Ramos (cell line): ENCODE measurements around the gene RNF111.

Experiments used
- in situ Hi-C: fragments of 300-500 bp; cut with MboI; formaldehyde crosslinking; loops from one replicate; pipeline ENCODE4 v1.14.3; 2022; ENCODE audit warnings: low sequenced_read_pairs; ENCODE audit not compliant: unreplicated experiment

The RNF111 gene

DNA sequence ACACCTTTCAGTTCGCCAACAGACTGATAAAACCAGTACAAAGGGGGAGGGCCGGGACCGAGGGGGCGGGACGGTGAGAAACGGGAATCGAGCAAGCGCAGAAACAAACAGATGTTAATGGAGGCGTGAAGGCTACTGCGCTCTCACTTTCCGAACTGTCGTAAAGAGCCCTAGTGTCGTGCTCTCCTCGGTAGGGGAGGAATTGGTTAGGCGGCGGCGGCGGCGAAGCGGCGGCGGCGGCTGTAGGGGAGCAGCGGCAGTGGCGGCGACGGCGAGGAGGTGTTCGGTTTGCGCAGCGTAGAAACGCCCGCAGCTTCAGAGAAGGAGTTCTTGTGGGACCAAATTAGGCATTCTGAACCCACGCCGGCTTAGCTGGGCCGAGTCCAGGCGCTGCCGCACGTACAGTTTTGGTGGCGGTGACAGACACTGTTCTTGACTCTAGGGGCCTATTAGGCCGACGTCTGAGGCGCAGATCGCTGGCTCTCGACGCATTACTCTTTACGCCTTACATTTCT is at the start of gene RNF111:
Gene RNF111 (plus strand): TSS at position 173 of the 515 bp plus-strand sequence. CDS start 43,160 bp downstream, outside the sequence.
- in situ Hi-C loops = loop anchor here (10.0 kb wide), 1 partner anchor 507 kb away; no protein-coding TSS in a partner anchor

DNA sequence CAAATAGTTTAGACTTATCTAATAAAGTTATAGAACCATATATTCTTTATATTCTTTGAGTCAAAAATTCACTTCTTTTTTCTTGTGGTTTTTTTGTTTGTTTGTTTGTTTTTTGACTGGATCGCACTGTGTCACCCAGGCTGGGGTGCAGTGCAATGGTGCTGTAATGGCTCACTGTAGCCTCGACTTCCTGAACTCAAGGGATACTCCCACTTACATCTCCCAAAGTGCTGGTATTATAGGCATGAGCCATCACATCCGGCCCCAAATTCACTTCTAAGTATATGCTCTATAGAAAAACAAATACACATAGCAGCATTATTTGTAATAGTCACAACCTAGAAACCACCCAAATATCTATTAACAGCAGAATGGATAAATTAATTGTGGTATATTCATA is 40.3 kb upstream of the RNF111 start:
- in situ Hi-C loops = no loop called here

DNA sequence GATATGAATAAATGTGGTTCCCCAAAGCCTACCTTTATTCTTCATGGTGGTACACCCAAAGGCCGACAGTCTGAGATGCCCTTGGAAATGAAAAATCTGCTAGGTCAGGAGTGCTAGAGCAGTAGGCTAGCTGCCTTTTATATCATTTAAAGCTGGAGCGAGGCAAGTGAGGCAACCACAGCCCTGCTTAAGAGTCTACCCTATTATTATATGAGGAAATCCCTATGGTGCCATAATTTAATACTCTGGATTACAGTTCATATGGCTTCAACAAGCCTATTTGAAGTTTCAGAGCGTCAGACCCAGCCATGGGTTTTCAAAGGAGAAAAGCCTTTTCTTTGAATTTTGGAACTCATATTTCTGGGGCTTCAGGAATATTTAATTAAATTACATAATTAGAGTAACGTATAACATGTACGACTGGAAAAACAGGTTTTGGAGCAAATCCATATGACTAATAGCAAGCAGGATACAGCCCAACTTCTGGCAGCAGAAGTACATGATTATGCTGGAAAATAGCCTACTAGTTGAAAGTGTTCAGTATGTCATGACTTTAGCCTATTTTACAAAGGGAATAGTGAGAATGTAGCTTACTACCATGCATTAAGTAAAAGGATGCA is 36.0 kb upstream of the RNF111 start:
- in situ Hi-C loops = loop anchor here (10.0 kb wide), 1 partner anchor 573 kb away; no protein-coding TSS in a partner anchor

DNA sequence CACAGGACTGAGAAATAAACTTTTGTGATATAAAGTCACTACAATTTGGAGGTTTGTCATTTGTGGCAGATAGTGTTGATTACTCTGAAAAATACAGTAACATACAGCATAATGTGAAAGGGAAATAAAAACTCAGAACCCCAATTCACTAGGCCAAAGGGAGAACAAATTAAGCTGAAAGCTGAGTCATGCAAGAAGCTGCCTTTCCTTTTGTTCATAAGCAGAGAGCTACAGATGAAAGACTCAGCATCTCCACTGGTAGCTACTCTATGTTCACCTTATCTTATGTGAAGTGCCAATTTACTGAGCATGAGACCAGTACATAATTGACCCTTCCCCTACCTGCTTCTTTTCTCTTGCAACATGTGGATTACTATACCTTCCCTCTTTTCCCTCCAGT is 34.7 kb upstream of the RNF111 start:
- in situ Hi-C loops = loop anchor here (10.0 kb wide), 1 partner anchor 572 kb away; no protein-coding TSS in a partner anchor

DNA sequence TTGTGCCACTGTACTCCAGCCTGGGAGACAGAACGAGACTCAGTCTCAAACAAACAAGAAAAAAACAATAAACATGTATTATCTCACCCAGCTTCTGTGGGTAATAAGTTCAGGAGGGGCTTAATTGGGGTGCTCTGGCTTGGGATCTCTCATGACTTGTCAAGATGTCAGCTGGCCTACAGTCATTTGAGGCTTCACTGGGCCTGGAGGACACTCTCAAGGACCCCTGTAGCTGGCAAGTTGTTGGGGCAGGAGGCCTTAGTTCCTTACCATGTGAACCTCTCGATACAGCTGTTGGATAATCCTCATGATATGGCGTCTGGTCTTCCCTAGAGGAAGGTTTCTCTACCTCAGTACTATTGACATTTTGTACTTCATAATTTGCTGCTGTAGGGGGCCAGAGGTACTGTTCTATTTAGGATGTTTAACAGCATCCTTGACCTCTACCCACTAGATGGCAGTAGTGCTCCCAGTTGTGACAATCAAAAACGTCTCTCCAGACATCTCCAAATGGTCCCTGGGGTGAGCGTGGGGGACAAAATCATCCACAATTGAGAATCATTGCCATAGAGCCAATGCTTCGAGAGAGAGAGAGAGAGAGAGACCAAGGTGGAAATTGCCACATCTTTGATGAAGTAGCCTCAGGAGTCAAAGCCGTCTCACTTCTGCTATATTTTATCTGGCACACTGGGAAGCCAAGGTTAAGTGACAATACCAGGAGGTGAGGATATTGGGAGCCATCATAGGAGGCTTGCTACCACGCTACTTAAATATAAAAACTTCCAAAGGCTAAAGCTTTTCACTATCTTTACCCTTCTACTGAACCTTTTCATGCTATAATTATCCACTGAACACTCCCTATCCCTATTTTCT is 30.1 kb upstream of the RNF111 start:
- in situ Hi-C loops = loop anchor here (10.0 kb wide), 1 partner anchor 567 kb away; no protein-coding TSS in a partner anchor

DNA sequence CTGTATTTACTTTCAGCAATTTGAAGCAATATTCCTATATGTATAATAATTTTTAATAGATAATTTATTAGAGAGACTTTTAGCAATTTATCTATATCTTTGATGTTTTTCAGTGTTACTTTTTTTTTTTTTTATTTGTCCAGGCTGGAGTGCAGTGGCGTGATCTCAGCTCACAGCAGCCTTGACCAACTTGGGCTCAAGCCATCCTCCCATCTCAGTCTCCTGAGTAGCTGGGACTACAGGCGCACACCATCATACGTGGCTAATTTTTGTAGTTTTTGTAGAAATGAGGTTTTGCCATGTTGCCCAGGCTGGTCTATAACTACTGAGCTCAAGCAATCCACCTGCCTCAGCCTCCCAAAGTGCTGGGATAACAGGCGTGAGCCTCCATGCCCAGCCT is 28.7 kb upstream of the RNF111 start:
- in situ Hi-C loops = loop anchor here (10.0 kb wide), 1 partner anchor 566 kb away; no protein-coding TSS in a partner anchor

DNA sequence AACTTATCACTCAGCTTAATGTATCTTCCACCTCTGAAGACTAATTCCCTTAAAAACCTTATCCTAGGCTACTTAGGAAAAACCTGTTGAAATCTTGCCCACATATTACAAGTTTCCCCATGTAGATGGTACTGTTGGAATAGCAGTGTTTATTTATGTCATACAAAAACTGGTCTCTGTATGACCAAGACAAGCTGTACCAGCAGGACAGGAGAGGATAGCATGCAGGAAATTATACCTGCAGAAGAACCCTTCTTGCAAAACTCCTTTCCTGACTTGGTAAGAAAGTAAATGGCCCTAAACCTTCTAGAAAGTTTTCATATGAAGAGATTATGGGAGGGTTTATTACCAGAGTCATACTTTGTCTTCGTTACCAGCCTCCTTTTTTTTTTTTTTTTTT is 25.3 kb upstream of the RNF111 start:
- in situ Hi-C loops = no loop called here

DNA sequence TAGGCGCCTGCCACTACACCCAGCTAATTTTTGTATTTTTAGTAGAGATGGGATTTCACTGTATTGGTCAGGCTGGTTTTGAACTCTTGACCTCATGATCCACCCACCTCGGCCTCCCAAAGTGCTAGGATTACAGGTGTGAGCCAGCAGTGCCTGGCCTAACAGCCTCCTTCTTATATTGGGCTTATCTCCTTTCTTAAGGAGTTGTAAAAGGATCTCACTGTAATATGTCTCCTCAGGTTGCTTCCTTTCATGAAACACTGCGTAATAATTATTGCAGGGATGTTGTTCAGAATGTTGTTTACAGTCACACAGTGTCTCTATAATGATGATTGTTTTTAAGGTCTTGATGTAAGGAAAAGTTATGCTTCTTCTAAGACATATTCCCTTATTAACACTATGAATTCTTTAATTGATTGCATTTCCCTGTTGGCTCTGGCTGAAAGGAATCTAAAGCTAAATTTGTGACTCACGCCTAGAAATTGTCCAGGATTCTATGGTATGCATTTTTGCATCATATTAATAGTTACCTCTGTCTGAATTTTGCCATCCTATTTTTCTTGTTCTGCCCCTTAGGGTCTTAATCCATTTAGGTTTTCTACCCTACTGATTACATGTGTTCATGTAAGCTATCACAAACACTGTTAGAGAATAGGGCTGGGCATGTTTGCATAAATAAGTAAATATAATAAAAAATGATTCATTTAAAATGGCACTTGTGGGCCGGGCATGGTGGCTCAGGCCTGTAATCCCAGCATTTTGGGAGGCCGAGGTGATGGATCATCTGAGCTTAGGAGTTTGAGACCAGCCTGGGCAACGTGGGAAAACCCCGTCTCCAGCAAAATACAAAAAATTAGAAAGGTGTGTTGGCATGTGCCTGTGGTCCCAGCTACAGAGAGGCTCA is 24.5 kb upstream of the RNF111 start:
- in situ Hi-C loops = no loop called here

DNA sequence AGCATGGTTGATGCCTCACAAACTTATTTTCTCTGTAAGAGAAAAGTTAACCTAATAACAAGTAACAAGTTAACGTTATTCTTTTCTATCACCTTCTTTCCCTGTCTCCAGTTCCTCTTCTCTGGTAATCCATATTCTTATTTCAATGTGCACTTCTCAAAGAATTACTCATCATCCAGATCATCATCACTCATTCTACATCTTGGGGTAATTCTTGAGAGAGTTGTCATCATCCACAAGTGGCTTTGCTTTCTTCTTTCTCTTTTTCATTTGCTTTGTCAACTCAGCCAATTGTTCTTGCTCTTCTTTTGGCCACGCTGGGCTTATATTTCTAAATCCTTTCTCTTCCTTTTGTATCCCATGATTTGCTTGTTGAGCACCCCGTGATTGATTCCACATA is 20.8 kb upstream of the RNF111 start:
- in situ Hi-C loops = no loop called here

DNA sequence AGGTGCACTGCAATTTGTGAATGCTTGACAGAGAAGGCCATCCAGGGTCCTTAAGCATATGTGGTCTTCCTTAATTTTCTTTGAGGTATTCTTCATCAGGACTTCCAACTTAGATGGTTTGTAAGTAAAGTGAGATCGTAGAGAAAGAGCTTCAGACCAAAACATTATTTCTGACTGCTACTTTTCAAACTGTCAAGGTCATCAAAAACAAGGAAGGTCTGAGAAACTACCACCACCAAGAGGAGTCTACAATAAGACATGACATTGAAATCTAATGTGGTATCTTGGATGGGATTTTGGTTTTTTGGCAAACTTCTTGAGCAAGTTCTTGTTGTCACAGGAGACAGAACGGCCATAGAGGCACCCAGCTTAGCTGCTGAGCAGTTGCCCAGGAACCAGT is 20.0 kb upstream of the RNF111 start:
- in situ Hi-C loops = no loop called here

DNA sequence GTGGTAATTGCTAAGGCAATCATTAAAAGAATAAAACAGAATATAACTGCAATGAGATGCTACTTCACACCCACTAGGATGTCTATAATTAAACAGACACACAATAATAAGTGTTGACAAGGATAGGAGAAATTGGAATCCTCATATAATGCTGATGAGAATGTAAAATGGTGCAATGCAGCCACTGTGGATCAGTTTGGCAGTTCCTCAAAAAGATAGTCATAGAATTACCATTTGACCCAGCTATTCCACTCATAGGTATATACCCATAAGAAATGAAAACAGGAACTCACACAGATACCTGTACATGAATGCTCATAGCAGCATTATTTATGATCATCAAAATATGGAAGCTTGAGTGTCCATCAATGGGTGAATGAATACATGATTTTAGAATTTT is 9.6 kb upstream of the RNF111 start:
- in situ Hi-C loops = no loop called here

DNA sequence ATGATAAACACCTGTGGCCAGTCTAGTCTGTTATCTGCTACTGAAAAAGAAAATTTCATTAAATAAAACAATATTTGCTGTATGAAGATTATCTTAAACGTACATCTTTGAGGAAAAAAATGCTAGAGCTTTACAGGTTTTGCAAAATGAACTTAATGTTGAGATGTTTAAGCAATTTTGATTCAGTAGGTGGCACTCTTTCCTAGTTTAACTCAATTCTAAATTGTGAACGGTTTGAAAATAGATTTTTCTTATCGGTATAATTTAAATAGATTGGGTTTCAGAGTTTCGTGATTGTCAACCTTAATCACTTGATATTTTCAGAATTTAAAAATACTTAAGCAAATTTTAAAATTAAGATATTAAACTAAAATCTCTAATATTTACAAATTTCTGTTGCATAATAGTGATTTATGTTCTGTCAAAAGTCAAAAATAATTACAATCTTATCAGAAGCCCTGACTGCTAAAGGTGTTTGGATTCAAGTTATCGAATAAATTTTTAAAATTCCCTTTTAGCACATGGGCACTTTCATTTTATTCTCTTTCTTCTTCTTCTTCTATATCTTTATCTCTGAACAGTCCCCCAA is 7.0 kb upstream of the RNF111 start:
- in situ Hi-C loops = loop anchor here (10.0 kb wide), 1 partner anchor 514 kb away; no protein-coding TSS in a partner anchor

DNA sequence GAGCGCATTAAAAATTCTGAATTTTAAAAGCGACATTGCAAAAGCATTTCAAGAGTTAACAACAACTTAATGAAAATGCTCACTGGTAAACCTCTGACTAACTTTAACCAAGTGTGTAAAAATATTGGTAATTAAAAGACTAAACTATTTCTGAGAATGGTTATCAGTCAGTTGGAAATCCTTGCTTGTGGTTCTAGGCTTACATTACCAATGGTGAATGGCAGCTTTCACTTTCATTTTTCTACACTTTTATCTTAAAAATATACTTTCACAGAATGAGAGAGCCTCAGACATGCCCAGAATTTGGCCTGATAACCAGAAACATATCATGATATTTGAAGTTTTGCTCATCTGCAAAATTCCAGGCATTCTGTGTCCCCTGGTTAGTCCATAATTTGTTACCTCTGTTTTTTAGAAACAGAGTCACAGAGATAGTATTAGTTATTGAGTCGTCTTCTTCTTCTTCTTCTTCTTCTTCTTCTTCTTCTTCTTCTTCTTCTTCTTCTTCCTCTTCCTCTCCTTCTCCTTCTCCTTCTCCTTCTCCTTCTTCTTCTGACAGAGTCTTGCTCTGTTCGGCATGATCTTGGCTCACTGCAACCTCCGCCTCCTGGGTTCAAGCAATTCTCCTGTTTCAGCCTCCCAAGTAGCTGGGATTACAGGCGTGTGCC is 5.5 kb upstream of the RNF111 start:
- in situ Hi-C loops = loop anchor here (10.0 kb wide), 1 partner anchor 513 kb away; no protein-coding TSS in a partner anchor

DNA sequence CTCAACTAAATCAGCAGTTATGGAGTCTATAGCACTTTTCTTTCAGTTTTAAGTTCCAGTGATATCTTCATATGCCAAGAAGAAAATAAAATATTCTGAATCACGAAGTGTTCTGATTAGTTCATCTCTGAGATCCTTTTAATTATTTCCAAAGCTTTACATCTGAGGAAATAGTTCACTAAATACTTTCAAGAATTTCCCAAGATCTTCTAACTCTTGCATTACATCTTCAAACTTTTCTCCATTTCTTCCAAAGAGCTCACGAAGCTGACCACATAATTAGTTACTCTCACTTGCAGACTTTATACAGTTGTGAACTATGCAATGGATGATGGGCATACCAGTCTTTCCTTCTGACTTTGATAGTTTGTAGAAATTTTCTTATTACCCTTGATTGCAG is 4.2 kb upstream of the RNF111 start:
- in situ Hi-C loops = loop anchor here (10.0 kb wide), 1 partner anchor 512 kb away; no protein-coding TSS in a partner anchor

DNA sequence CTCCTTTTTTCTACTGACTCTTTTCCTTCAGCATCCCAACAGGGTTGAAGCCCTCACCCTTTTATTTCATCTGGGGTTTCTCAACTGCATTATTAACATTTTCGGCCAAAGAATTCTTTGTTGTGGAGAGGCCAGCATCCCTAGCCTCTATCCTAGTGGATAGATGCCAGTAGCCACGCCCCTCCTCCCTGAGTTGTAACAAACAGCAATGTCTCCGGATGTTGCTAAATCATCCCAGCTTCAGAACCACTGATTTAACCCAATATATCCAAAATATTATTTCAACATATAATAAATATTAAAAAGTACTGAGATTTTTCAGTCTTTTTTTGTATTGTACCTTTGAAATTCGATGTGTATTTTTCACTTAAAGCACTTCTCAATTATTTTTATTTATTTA is 2.0 kb upstream of the RNF111 start:
- in situ Hi-C loops = loop anchor here (10.0 kb wide), 1 partner anchor 509 kb away; no protein-coding TSS in a partner anchor

DNA sequence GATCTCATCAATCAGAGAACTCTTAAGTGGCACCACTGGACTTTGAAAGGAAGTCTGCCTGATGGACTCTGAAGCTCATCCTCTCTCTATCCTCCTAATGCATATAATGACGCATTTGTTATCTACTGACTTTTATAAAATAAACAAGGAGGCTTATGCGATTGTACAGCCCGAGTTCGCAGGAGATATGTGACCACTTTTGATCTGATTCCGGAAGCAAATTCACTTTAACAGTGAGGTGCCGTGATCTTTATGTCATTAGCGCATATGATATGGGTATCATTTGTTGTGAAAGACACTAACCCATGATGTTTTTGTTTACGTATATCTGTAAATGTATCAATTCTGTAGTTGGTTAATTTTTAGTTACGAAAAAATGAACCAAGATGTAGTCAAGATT is 427 bp upstream of the RNF111 start:
- in situ Hi-C loops = loop anchor here (10.0 kb wide), 1 partner anchor 508 kb away; no protein-coding TSS in a partner anchor

DNA sequence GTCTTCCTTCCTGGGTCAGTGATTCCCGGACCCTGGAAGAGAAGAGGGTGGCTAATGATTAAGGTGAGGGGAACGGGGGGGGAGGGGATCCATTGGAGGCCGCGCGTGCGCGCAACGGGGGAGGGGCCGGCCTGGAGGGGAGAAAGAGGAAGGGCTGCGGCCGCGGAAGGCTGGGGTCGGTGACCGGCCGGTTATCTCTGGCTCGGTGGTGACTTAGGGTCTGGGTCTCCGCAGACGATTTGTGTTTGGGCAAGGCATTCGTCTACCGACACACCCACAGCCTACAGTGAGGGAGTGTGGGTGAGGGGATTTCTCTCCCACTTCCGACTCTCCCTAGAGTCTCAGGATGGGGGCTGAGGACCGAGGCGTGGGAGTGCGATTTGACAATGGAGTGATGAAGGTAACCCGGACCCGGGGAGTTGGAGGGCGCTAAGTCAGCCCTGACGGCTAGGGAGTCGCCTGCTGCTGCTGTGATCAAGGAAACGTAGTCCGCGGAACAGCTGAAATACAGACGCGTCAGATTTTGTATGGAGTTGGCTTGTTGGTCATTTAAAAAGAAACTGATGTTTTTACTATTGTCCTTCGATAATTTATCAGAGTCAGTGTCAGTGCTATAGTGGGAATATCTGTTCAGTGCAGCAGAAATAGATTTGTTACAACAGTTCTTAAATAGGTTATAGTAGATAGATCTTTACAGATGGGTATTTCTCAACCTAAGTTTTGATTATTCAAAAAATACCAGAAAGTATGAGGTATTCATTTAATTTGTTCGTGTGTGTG is 733 bp downstream of the RNF111 start:
- in situ Hi-C loops = loop anchor here (10.0 kb wide), 1 partner anchor 507 kb away; no protein-coding TSS in a partner anchor

DNA sequence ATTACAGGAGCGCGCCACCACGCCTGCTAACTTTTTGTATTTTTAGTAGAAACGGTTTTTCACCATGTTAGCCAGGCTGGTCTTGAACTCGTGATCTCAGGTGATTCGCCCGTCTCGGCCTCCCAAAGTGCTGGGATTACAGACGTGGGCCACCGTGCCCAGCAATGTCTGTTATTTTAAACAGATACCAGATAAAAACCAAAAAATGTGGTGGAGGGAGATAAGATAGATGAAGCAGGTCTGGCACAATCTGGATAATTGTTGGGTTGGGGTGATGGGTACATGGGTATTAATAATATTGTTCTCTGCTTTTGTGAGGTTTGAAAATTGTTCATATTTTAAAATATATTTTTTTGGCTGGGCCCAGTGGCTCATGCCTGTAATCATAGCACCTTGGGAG is 4.7 kb downstream of the RNF111 start:
- in situ Hi-C loops = no loop called here
